Esophagus muscularis mucosa (tissue), 4 donors: ENCODE results near the gene CCL1. TPM values are rescaled to one million over a fixed set of nuclear protein-coding genes. Genes with fewer than 3 reads are reported as not detected.

Experiments used
- DNase-seq: peaks from one replicate; pipeline ENCODE4 v3.0.0-alpha.2; 2017; ENCODE audit errors: extremely low spot score
- H3K27ac ChIP-seq, 4 donors: fragments of 200-600 bp; sonication (generic); replicated peaks in 1 of 4; 1 replicate in 3 of 4; 2 replicates in 1 of 4; pipeline ENCODE4 v1.5.1; 2016 to 2019; ENCODE audit warnings: mild to moderate bottlenecking in 1 of 4
- H3K27me3 ChIP-seq, 4 donors: fragments of 200-600 bp; sonication (generic); one replicate each; pipeline versions ENCODE4 v1.5.1 to v1.6.0; 2016 to 2019
- H3K36me3 ChIP-seq, 4 donors: fragments of 200-600 bp; sonication (generic); one replicate each; pipeline ENCODE4 v1.5.1; 2016 to 2019
- H3K4me1 ChIP-seq, 4 donors: fragments of 200-600 bp; sonication (generic); one replicate each; pipeline ENCODE4 v1.5.1; 2016 to 2019
- H3K4me3 ChIP-seq, 4 donors: fragments of 200-600 bp; sonication (generic); 1 replicate in 2 of 4; 2 replicates in 2 of 4; pipeline ENCODE4 v1.5.1; 2016 to 2019; ENCODE audit warnings: mild to moderate bottlenecking in 4 of 4, moderate library complexity in 1 of 4
- H3K9me3 ChIP-seq, 4 donors: fragments of 200-600 bp; sonication (generic); 1 replicate in 3 of 4; 2 replicates in 1 of 4; pipeline ENCODE4 v1.5.1; 2016 to 2019
- CTCF ChIP-seq, 3 experiments: fragments of 200-600 bp in 2 of 3; fragments of 450-650 bp in 1 of 3; sonication (generic) in 2 of 3; IDR thresholded peaks; one replicate each; pipeline ENCODE4 v1.5.1; 2017 to 2019; ENCODE audit warnings: antibody characterized with exemption in 3 of 3, mild to moderate bottlenecking in 2 of 3, moderate library complexity in 1 of 3
- EP300 ChIP-seq: sonication (generic); formaldehyde crosslinking; IDR thresholded peaks from one replicate; pipeline ENCODE4 v1.6.1; 2017; ENCODE audit warnings: antibody characterized with exemption
- POLR2A ChIP-seq: fragments of 450-650 bp; IDR thresholded peaks from one replicate; pipeline ENCODE4 v1.6.1; 2017; ENCODE audit warnings: antibody characterized with exemption, moderate library complexity, mild to moderate bottlenecking, low read depth
- POLR2AphosphoS5 ChIP-seq, 2 donors: sonication (generic); formaldehyde crosslinking; IDR thresholded peaks; one replicate each; pipeline ENCODE4 v1.6.1; 2017; ENCODE audit warnings: antibody characterized with exemption in 2 of 2
- WGBS: methylation state at CpG from one replicate; pipeline ENCODE4 v1.1.5; 2018; 5-methylcytosine and 5-hydroxymethylcytosine counted together
- intact Hi-C: fragments of 100-400 bp; cut with DNase I; formaldehyde crosslinking; loops from one replicate; pipeline ENCODE4 v1.15.1; 2023
- total RNA-seq, 4 donors: library from RNA; depleted of rRNA; stranded (reverse); fragments of >200 nt; gene quantifications; one replicate each; pipeline versions ENCODE4 v1.1.0 to v1.2.1, GENCODE V29; 2016

The CCL1 gene
- total RNA-seq, 4 donors from 2014 or later, result not detected

GRCh38 chr17:34374457-34374856 is 11.4 kb upstream of the CCL1 start:
- H3K4me3 ChIP-seq, result no peak overlapping the region
- no peaks in the 10 kb centered on the region for H3K9me3 ChIP-seq
- no peak overlapping the region for H3K27ac ChIP-seq
- peaks cover 0 to 7% (median 0%) of the 10 kb centered on the region in 4 donors for H3K27me3 ChIP-seq
- no peak for DNase-seq
- H3K4me1 ChIP-seq, result no peaks in the 10 kb centered on the region
- no peaks in the 10 kb centered on the region for H3K36me3 ChIP-seq
- TF ChIP-seq POLR2AphosphoS5 (IDR thresholded peaks at IDR 0.05) (no peak), POLR2A (no peak), CTCF (IDR thresholded peaks at IDR 0.05) (no peak)
- intact Hi-C loops, result no loop called here
- 73% methylated on average over 5 of the region's 5 CpGs for WGBS

- intact Hi-C loops, result no loop called here
- H3K27ac ChIP-seq, result no peak overlapping the region
- H3K4me3 ChIP-seq, result no peak overlapping the region
- no peaks in the 10 kb centered on the region for H3K27me3 ChIP-seq
- no peaks in the 10 kb centered on the region for H3K36me3 ChIP-seq
- no peaks in the 10 kb centered on the region for H3K9me3 ChIP-seq
- no peak for DNase-seq
- TF ChIP-seq POLR2AphosphoS5 (IDR thresholded peaks at IDR 0.05) (no peak), EP300 (no peak), POLR2A (no peak), CTCF (IDR thresholded peaks at IDR 0.05) (no peak)
- WGBS, result 82% methylated on average over 3 of the region's 3 CpGs
- no peaks in the 10 kb centered on the region for H3K4me1 ChIP-seq
These were observed 8.5 kb upstream of the CCL1 start for GRCh38 chr17:34371405-34372100.

- intact Hi-C loops, result no loop called here
These were observed 8.0 kb upstream of the CCL1 start for GRCh38 chr17:34370997-34371395.

GRCh38 chr17:34370376-34370996 is 7.5 kb upstream of the CCL1 start:
- intact Hi-C loops, result no loop called here
- Histone ChIP-seq H3K4me3 (no peak overlapping the region), H3K4me1 (no peaks in the 10 kb centered on the region), H3K9me3 (no peaks in the 10 kb centered on the region), H3K27me3 (peaks cover 0 to 6% (median 0%) of the 10 kb centered on the region in 4 donors), H3K36me3 (no peaks in the 10 kb centered on the region), H3K27ac (no peak overlapping the region)
- no peak for DNase-seq
- TF ChIP-seq POLR2AphosphoS5 (IDR thresholded peaks at IDR 0.05) (no peak), POLR2A (no peak), EP300 (no peak), CTCF (IDR thresholded peaks at IDR 0.05) (no peak)
- WGBS, result 93% methylated on average over 4 of the region's 5 CpGs

More at GRCh38 chr17:34370997-34371395, 8.0 kb upstream of the CCL1 start:
- peaks cover 0 to 2% (median 0%) of the 10 kb centered on the region in 4 donors for H3K27me3 ChIP-seq
- no peak for DNase-seq
- no peaks in the 10 kb centered on the region for H3K9me3 ChIP-seq
- TF ChIP-seq CTCF (IDR thresholded peaks at IDR 0.05) (no peak), POLR2A (no peak), POLR2AphosphoS5 (IDR thresholded peaks at IDR 0.05) (no peak), EP300 (no peak)
- H3K4me3 ChIP-seq, result no peak overlapping the region
- no peaks in the 10 kb centered on the region for H3K36me3 ChIP-seq
- no peaks in the 10 kb centered on the region for H3K4me1 ChIP-seq
- WGBS, result 51% methylated on average over 3 of the region's 3 CpGs
- H3K27ac ChIP-seq, result no peak overlapping the region
